BJ (cell line): ENCODE results near the gene NR1H4. TPM values are rescaled to one million over a fixed set of nuclear protein-coding genes. Genes with fewer than 3 reads are reported as not detected.
"Not testable (repeated sequence)": the region's sequence is repeated elsewhere in the genome, so short reads cannot be mapped to it uniquely, and the experiment has no call there.

Experiments used
- CTCF ChIA-PET: fragments of 350-600 bp; formaldehyde crosslinking; extraction: SDS; loops from one replicate; lab custom pipeline; 2021; ENCODE audit warnings: antibody characterized with exemption, inconsistent platforms; lab: Yijun Ruan, JAX
- POLR2A ChIA-PET: fragments of 300-600 bp; sonication (Branson Sonifier 250); formaldehyde crosslinking; extraction: SDS; loops from one replicate; lab custom pipeline; 2021; ENCODE audit warnings: antibody characterized with exemption; lab: Charles Lee
- DNase-seq: peaks from one replicate; pipeline ENCODE4 v3.0.0-alpha.2; 2011; ENCODE audit warnings: low read depth
- H3K27me3 ChIP-seq: 2 replicates; pipeline ENCODE4 v1.6.0; 2011; ENCODE audit warnings: low read length; ENCODE audit not compliant: control insufficient read depth, insufficient read depth
- H3K36me3 ChIP-seq: 2 replicates; pipeline ENCODE4 v1.5.1; 2011; ENCODE audit warnings: low read length; ENCODE audit not compliant: control insufficient read depth, insufficient read depth
- H3K4me3 ChIP-seq: 2 replicates; pipeline ENCODE4 v1.5.1; 2011; ENCODE audit warnings: low read depth, mild to moderate bottlenecking, control low read depth, low read length
- polyA plus RNA-seq: library from polyadenylated mRNA; depleted of rRNA; stranded (reverse); fragments of >200 nt; gene quantifications from 2 replicates; pipeline ENCODE4 v1.2.3, GENCODE V29; 2011
- TF ChIP-seq, protein P1 (sequence below): IDR thresholded peaks from 2 replicates; pipeline ENCODE4 v1.5.1; 2011; ENCODE audit warnings: low read depth, mild to moderate bottlenecking, control low read depth, inconsistent platforms, low read length, moderate library complexity; ENCODE audit not compliant: insufficient read depth

NR1H4 gene
- polyA plus RNA-seq, 1 experiment, result not detected

DNA sequence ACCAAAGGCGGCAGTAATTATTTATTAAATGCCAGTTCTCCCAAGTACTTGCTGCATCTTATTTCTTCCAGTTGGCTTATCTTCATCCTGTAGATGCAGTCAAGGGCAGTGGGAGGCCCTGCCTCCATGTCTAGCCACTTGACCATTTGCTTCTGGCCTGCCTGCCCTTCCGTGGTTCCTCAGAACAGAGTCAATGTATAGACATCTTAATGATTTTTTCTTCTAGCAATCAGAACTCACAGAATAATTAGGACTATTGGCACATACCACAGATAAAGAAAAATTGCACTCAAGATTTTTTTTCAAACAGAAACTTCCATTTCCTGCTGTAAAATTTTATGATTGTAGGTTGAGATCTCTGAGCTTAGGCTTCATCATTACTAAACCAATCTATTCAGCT is 20.9 kb downstream of the NR1H4 start:
- Histone ChIP-seq H3K36me3 (no peaks in the 10 kb centered on the region), H3K4me3 (no peak overlapping the region), H3K27me3 (no peaks in the 10 kb centered on the region)
- ChIA-PET POLR2A (no interaction called here), CTCF (no interaction called here)
- TF ChIP-seq, protein P1, sequence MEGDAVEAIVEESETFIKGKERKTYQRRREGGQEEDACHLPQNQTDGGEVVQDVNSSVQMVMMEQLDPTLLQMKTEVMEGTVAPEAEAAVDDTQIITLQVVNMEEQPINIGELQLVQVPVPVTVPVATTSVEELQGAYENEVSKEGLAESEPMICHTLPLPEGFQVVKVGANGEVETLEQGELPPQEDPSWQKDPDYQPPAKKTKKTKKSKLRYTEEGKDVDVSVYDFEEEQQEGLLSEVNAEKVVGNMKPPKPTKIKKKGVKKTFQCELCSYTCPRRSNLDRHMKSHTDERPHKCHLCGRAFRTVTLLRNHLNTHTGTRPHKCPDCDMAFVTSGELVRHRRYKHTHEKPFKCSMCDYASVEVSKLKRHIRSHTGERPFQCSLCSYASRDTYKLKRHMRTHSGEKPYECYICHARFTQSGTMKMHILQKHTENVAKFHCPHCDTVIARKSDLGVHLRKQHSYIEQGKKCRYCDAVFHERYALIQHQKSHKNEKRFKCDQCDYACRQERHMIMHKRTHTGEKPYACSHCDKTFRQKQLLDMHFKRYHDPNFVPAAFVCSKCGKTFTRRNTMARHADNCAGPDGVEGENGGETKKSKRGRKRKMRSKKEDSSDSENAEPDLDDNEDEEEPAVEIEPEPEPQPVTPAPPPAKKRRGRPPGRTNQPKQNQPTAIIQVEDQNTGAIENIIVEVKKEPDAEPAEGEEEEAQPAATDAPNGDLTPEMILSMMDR, result no peak
- DNase-seq, result no peak

DNA sequence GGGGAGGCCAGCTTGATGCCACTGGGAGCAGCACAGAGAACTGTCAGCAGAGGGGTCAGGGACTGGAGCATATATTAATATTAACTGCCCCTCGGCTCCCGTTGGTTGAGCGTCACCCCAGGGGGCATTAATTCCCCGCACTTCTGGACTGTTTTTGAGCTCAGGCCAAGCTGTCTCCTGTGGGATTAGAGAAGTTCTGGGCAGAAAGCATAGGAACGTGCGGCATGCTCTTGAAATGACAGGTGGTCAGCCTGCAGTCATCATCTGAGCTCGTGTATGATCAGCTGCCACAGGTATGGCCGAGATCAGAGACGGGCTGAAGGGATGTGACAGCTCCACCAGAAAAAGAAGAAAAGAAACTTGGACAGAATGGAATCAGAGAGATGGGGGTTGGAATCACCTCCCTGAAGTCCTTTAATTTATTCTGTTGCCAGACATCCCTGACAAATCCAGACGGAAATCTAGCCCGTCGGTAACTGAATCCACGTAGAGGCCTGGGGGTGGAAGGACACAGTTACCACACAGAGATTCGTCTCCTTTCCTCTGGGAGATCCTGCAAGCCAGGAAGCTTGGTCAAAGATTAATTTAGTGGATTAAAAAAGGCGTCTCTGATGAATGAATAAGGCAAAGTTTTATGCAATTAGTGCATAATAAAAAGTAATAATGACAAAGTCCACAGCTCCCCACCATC is 23.6 kb downstream of the NR1H4 start:
- Histone ChIP-seq H3K4me3 (no peak overlapping the region), H3K27me3 (no peaks in the 10 kb centered on the region), H3K36me3 (no peaks in the 10 kb centered on the region)
- ChIA-PET POLR2A (no interaction called here), CTCF (interaction anchor here (0.7 kb wide), 1 partner anchor 58 kb away, joined by 3 read pairs; no protein-coding TSS in a partner anchor)
- DNase-seq, result no peak
- TF ChIP-seq, protein P1, result no peak

DNA sequence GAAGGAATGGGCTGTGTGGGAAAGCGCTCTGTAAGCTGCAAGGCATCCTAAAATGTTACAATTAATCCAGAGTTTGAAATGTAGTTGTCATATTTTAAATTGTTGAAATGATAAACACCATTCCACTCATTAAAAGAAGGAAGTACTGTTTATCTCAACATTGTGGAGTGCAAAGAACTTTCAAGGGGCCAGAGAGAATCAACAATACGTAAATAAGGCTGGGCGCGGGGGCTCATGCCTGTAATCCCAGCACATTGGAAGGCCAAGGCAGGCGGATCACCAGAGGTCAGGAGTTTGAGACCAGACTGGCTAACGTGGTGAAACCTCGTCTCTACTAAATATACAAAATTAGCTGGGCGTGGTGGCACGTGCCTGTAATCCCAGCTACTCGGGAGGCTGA is 24.5 kb downstream of the NR1H4 start:
- TF ChIP-seq, protein P1, result no peak
- H3K27me3 ChIP-seq, result no peaks in the 10 kb centered on the region
- H3K4me3 ChIP-seq, result no peak overlapping the region
- no peak for DNase-seq
- H3K36me3 ChIP-seq, result no peaks in the 10 kb centered on the region
- POLR2A ChIA-PET, result no interaction called here
- CTCF ChIA-PET, result no interaction called here

DNA sequence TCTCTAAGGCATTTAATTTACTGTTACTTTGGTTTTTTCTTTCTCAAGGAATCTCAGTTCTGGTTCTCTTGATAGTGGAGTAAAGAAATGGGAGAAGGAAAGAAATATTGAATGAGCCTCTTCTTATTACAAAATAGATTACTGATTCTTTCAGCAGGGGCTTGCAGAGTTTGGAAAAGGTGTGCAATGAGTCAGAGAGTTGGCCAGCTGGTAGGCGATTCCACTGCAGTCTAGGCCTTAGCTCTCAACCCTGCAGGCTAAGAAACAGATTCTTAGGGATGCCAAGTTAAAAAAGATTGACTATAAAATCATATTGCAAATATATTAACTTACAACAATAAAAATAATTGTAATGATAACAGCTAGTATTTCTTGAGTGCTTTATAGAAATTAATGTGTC is 25.8 kb downstream of the NR1H4 start:
- ChIA-PET CTCF (no interaction called here), POLR2A (no interaction called here)
- H3K4me3 ChIP-seq, result no peak overlapping the region
- DNase-seq, result no peak
- H3K36me3 ChIP-seq, result no peaks in the 10 kb centered on the region
- TF ChIP-seq, protein P1, result no peak
- H3K27me3 ChIP-seq, result no peaks in the 10 kb centered on the region

DNA sequence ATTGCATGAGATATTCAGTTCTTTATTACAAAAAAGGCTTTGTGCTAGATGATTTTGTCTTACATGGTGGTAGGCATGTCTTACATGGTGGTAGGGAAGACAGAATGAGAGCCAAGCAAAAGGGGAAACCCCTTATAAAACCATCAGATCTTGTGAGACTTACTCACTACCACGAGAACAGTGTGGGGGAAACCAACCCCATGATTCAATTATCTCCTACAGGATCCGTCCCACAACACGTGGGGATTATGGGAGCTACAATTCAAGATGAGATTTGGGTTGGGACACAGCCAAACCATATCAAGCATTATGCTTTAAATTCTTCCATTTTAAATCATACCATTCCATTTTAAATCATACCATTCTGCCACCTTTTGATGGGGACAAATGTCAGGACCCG is 29.1 kb downstream of the NR1H4 start:
- CTCF ChIA-PET, result interaction anchor here (0.7 kb wide), 1 partner anchor 11 kb away, joined by 3 read pairs; no protein-coding TSS in a partner anchor
- POLR2A ChIA-PET, result not testable (repeated sequence)

DNA sequence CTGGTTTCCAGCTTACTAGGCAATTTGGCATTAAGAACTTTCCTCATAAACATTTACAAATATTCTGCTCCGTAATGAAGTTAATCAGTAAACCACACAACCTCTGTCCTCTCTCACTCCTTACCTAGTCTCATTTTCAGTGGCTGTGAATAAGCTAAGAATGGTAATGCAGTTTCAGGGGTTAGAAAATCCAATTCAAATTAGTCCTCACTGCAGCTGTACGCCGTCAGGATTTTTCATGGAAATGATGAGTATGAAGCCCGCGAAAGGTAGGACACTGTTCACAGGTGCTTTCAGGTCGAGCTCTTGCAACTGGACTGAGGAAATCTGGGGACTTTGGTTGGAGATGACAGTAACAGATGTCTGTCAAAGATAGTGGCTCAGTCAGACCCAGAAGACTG is 29.6 kb downstream of the NR1H4 start:
- Histone ChIP-seq H3K27me3 (no peaks in the 10 kb centered on the region), H3K4me3 (no peak overlapping the region), H3K36me3 (no peaks in the 10 kb centered on the region)
- ChIA-PET POLR2A (no interaction called here), CTCF (no interaction called here)
- no peak for DNase-seq
- TF ChIP-seq, protein P1, result no peak

More for the DNA sequence above, 29.1 kb downstream of the NR1H4 start:
- not testable (repeated sequence) for DNase-seq, H3K36me3 ChIP-seq, H3K27me3 ChIP-seq, H3K4me3 ChIP-seq
